Measurements from ENCODE around the gene RAB3GAP2.

DNA sequence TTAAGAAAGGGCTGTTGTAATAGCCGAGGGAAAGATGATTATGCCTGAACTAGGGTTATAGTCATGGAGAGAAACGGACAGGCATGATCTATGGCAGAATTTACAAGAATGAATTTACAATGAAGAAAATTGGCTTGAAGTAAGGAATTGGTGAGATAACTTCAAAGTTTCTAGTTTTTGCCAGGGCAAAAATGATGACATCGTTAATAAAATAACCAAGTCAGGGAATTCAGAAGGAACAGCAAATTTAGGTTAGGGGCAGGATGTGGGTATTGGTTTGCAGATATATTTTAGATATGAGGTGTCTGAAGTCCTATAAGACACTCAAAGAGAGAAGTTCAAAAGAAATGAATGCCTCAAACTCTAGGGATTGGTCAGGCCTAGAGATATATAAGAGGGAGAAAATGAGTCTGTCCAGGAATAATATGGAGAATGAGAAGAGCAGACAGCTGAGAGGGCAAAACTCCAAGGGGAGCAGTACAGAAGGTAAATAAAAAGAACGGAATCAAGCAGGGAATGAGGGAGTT, 115.6 kb downstream of the RAB3GAP2 start:
- TF ChIP-seq POLR2A (IDR thresholded peaks at IDR 0.05; ENCODE audit: low read length): no peak
- TF ChIP-seq GATA1 (IDR thresholded peaks at IDR 0.05; ENCODE audit: low read depth, low read length): no peak

Data from erythroblast (primary cell).